Kasumi-1 (cell line): ENCODE results near the gene RPUSD3.

ENCODE experiments used
- DNase-seq, 2 experiments: peaks; one replicate each; lab custom pipeline; 2025; lab: John Stamatoyannopoulos, UW

Gene RPUSD3

GRCh38 chr3:9834520-9835380, 9.1 kb downstream of the RPUSD3 start:
- no peak for DNase-seq

- DNase-seq = no peak
These were observed 10.7 kb downstream of the RPUSD3 start for GRCh38 chr3:9833078-9833477.

- DNase-seq = no peak
These were observed 12.6 kb downstream of the RPUSD3 start for GRCh38 chr3:9831253-9831652.

GRCh38 chr3:9828801-9829755, 14.7 kb downstream of the RPUSD3 start:
- DNase-seq = no peak

- peak; percentile 57 to 68 for DNase-seq
These were observed 16.8 kb downstream of the RPUSD3 start for GRCh38 chr3:9826815-9827573.

GRCh38 chr3:9825451-9826040, 18.3 kb downstream of the RPUSD3 start:
- no peak for DNase-seq

- peak; percentile 54 to 77 for DNase-seq
These were observed 22.9 kb downstream of the RPUSD3 start for GRCh38 chr3:9820946-9821345.

GRCh38 chr3:9820543-9820942, 23.3 kb downstream of the RPUSD3 start:
- no peak for DNase-seq

- no peak for DNase-seq
These were observed 25.0 kb downstream of the RPUSD3 start for GRCh38 chr3:9818666-9819335.

- no peak for DNase-seq
These were observed 26.4 kb downstream of the RPUSD3 start for GRCh38 chr3:9817436-9817835.

- no peak for DNase-seq
These were observed 27.8 kb downstream of the RPUSD3 start for GRCh38 chr3:9815986-9816385.

GRCh38 chr3:9812870-9813483, 30.8 kb downstream of the RPUSD3 start:
- no peak for DNase-seq

GRCh38 chr3:9810846-9811245, 33.0 kb downstream of the RPUSD3 start:
- DNase-seq = no peak

GRCh38 chr3:9810433-9810770, 33.4 kb downstream of the RPUSD3 start:
- DNase-seq = no peak

- peak; percentile 71 to 77 for DNase-seq
These were observed 34.0 kb downstream of the RPUSD3 start, which contains the start of gene TTLL3 for GRCh38 chr3:9809615-9810432. TSS of gene TTLL3 (plus strand) at chr3:9810262. CDS start at chr3:9810662, 400 bp downstream.

- DNase-seq = no peak
These were observed 34.6 kb downstream of the RPUSD3 start for GRCh38 chr3:9809239-9809614.

GRCh38 chr3:9808345-9809037, 35.3 kb downstream of the RPUSD3 start:
- DNase-seq = peak; percentile 38 to 57

GRCh38 chr3:9807981-9808344, 35.8 kb downstream of the RPUSD3 start:
- no peak for DNase-seq
